Measurements from ENCODE around the gene LRRC31. TPM values are rescaled to one million over a fixed set of nuclear protein-coding genes. Genes with fewer than 3 reads are reported as not detected.
A peak's percentile ranks its signal among the peaks of the same experiment; 100 is the strongest.

The LRRC31 gene
- total RNA-seq, 1 donor from 2014 or later = not detected

GRCh38 chr3:169822091-169822490 lies 47.6 kb downstream of the LRRC31 start:
- DNase-seq (ENCODE audit: low read depth) = no peak
- Histone ChIP-seq H3K4me3 (ENCODE audit: low read depth, low read length) (no peak overlapping the region), H3K27me3 (ENCODE audit: control insufficient read depth, insufficient read depth, low read length) (no peaks in the 10 kb centered on the region), H3K36me3 (ENCODE audit: control insufficient read depth, insufficient read depth, low read length) (no peaks in the 10 kb centered on the region)
- FAIRE-seq = no peak
- no peak for TF ChIP-seq CTCF (IDR thresholded peaks at IDR 0.05; ENCODE audit: insufficient read depth, low read length, severe bottlenecking)

GRCh38 chr3:169818316-169818715 lies 51.4 kb downstream of the LRRC31 start:
- DNase-seq (ENCODE audit: low read depth) (peak; percentile 27), FAIRE-seq (no peak)
- no peak for TF ChIP-seq CTCF (IDR thresholded peaks at IDR 0.05; ENCODE audit: insufficient read depth, low read length, severe bottlenecking)
- no peak overlapping the region for H3K4me3 ChIP-seq (ENCODE audit: low read depth, low read length)
- no peaks in the 10 kb centered on the region for H3K27me3 ChIP-seq (ENCODE audit: control insufficient read depth, insufficient read depth, low read length)
- H3K36me3 ChIP-seq (ENCODE audit: control insufficient read depth, insufficient read depth, low read length) = no peaks in the 10 kb centered on the region

GRCh38 chr3:169815590-169816150 lies 54.1 kb downstream of the LRRC31 start:
- DNase-seq (ENCODE audit: low read depth) = no peak
- H3K36me3 ChIP-seq (ENCODE audit: control insufficient read depth, insufficient read depth, low read length) = no peaks in the 10 kb centered on the region
- no peak overlapping the region for H3K4me3 ChIP-seq (ENCODE audit: low read depth, low read length)

GRCh38 chr3:169813757-169814517 lies 55.8 kb downstream of the LRRC31 start:
- DNase-seq (ENCODE audit: low read depth) (no peak), FAIRE-seq (no peak)
- H3K36me3 ChIP-seq (ENCODE audit: control insufficient read depth, insufficient read depth, low read length) = no peaks in the 10 kb centered on the region
- TF ChIP-seq CTCF (IDR thresholded peaks at IDR 0.05; ENCODE audit: insufficient read depth, low read length, severe bottlenecking) = peak; percentile 24
- no peak overlapping the region for H3K4me3 ChIP-seq (ENCODE audit: low read depth, low read length)
- no peaks in the 10 kb centered on the region for H3K27me3 ChIP-seq (ENCODE audit: control insufficient read depth, insufficient read depth, low read length)

More at GRCh38 chr3:169815590-169816150, 54.1 kb downstream of the LRRC31 start:
- no peak for TF ChIP-seq CTCF (IDR thresholded peaks at IDR 0.05; ENCODE audit: insufficient read depth, low read length, severe bottlenecking)
- no peak for FAIRE-seq
- H3K27me3 ChIP-seq (ENCODE audit: control insufficient read depth, insufficient read depth, low read length) = no peaks in the 10 kb centered on the region

GRCh38 chr3:169813278-169813677 lies 56.5 kb downstream of the LRRC31 start:
- DNase-seq (ENCODE audit: low read depth) = no peak
- Histone ChIP-seq H3K27me3 (ENCODE audit: control insufficient read depth, insufficient read depth, low read length) (no peaks in the 10 kb centered on the region), H3K4me3 (ENCODE audit: low read depth, low read length) (no peak overlapping the region), H3K36me3 (ENCODE audit: control insufficient read depth, insufficient read depth, low read length) (no peaks in the 10 kb centered on the region)
- no peak for FAIRE-seq
- no peak for TF ChIP-seq CTCF (IDR thresholded peaks at IDR 0.05; ENCODE audit: insufficient read depth, low read length, severe bottlenecking)
